ENCODE data around the gene ADAM12. TPM values are rescaled to one million over a fixed set of nuclear protein-coding genes. Genes with fewer than 3 reads are reported as not detected.

Gene ADAM12
- total RNA-seq, 1 experiment from 2014 or later, result 0.24 TPM

- no peak overlapping the region for H2AFZ ChIP-seq (ENCODE audit: low read length)
- H3K14ac ChIP-seq (ENCODE audit: insufficient read depth, low read length), result no peak overlapping the region
- no peak overlapping the region for H2BK120ac ChIP-seq (ENCODE audit: low read depth, low read length, poor library complexity, severe bottlenecking)
- no peaks in the 10 kb centered on the region for H3K79me2 ChIP-seq (ENCODE audit: insufficient read depth, low read length)
- H2AK5ac ChIP-seq (ENCODE audit: insufficient read length, low read length), result no peak overlapping the region
- no peak overlapping the region for H3K4me2 ChIP-seq (ENCODE audit: insufficient read depth, insufficient read length, low read length)
- H3T11ph ChIP-seq (ENCODE audit: low read length), result no peak overlapping the region
- no peak overlapping the region for H4K91ac ChIP-seq (ENCODE audit: insufficient read length, low read depth, low read length)
- no peaks in the 10 kb centered on the region for H3K27me3 ChIP-seq (ENCODE audit: insufficient read depth, low read length)
- Mint-ChIP-seq H3K27me3 (ENCODE audit: low read depth) (no peaks in the 10 kb centered on the region; the same call in none of the 2 replicates), H3K9me3 (peaks cover 50 to 54% of the 10 kb centered on the region in 2 experiments), H3K4me3 (no peak overlapping the region), H3K4me1 (no peaks in the 10 kb centered on the region), H3K36me3 (ENCODE audit: insufficient read depth in 1 of 3, low read depth in 3 of 3) (peaks cover 29 to 50% (median 31%) of the 10 kb centered on the region in 3 experiments), H3K27ac (no peak overlapping the region)
- no peak overlapping the region for H3K23ac ChIP-seq (ENCODE audit: insufficient read length, low read depth, low read length)
- H3K79me1 ChIP-seq (ENCODE audit: insufficient read depth, low read depth, low read length, poor library complexity, severe bottlenecking), result no peaks in the 10 kb centered on the region
- H4K8ac ChIP-seq (replicated peaks; ENCODE audit: insufficient read length, low read depth, low read length), result no peak overlapping the region
- no peak overlapping the region for H3K4ac ChIP-seq (ENCODE audit: low read depth, low read length)
- no peak overlapping the region for H3K27ac ChIP-seq (ENCODE audit: insufficient read length, low read depth, low read length)
- H4K5ac ChIP-seq (ENCODE audit: insufficient read length, low read depth, low read length), result no peak overlapping the region
- no peaks in the 10 kb centered on the region for H3K4me1 ChIP-seq (ENCODE audit: insufficient read depth, low read length)
- H2BK5ac ChIP-seq (ENCODE audit: insufficient read length, low read length), result no peak overlapping the region
- no peak overlapping the region for H3K9ac ChIP-seq (ENCODE audit: extremely low read depth, insufficient read length, low read length)
- H2BK15ac ChIP-seq (ENCODE audit: low read depth, low read length), result no peak overlapping the region
- DNase-seq, result no peak
- TF ChIP-seq, protein P1, sequence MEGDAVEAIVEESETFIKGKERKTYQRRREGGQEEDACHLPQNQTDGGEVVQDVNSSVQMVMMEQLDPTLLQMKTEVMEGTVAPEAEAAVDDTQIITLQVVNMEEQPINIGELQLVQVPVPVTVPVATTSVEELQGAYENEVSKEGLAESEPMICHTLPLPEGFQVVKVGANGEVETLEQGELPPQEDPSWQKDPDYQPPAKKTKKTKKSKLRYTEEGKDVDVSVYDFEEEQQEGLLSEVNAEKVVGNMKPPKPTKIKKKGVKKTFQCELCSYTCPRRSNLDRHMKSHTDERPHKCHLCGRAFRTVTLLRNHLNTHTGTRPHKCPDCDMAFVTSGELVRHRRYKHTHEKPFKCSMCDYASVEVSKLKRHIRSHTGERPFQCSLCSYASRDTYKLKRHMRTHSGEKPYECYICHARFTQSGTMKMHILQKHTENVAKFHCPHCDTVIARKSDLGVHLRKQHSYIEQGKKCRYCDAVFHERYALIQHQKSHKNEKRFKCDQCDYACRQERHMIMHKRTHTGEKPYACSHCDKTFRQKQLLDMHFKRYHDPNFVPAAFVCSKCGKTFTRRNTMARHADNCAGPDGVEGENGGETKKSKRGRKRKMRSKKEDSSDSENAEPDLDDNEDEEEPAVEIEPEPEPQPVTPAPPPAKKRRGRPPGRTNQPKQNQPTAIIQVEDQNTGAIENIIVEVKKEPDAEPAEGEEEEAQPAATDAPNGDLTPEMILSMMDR (conservative IDR thresholded peaks at IDR 0.05), result no peak
- H2BK20ac ChIP-seq (ENCODE audit: low read depth, low read length, poor library complexity, severe bottlenecking), result no peak overlapping the region
- H3K18ac ChIP-seq (ENCODE audit: insufficient read length, low read depth, low read length), result no peak overlapping the region
- H3K56ac ChIP-seq (ENCODE audit: insufficient read length, low read depth, low read length), result no peak overlapping the region
- no peaks in the 10 kb centered on the region for H4K20me1 ChIP-seq (ENCODE audit: control insufficient read depth, insufficient read depth, insufficient read length)
- no peak overlapping the region for H2BK12ac ChIP-seq (ENCODE audit: insufficient read length, low read depth, low read length)
- H3K23me2 ChIP-seq (ENCODE audit: insufficient read length, low read depth, low read length, poor library complexity, severe bottlenecking), result no peaks in the 10 kb centered on the region
- no peaks in the 10 kb centered on the region for H3K9me3 ChIP-seq (ENCODE audit: control insufficient read depth, low read depth, low read length)
Observed at GRCh38 chr10:126357169-126357568, 31.1 kb downstream of the ADAM12 start.

Data from H9 (cell line).